ENCODE measurements around the gene POLR2E. TPM values are rescaled to one million over a fixed set of nuclear protein-coding genes. Genes with fewer than 3 reads are reported as not detected.

The POLR2E gene
- total RNA-seq: 100 to 1,000 TPM; 168 to 241 TPM

GRCh38 chr19:1094978-1095701 is at the start of gene POLR2E:
POLR2E (minus strand) TSS chr19:1095375; CDS start chr19:1095315, 60 bp downstream.
- ATAC-seq (peak; percentile 98), DNase-seq (ENCODE audit: low spot score) (peak; percentile 98)
- Mint-ChIP-seq H3K4me3 (peak within 1 kb of the TSS; percentile 87), H3K36me3 (peaks cover 5% of the 10 kb centered on the region), H3K27me3 (no peaks in the 10 kb centered on the region), H3K9me3 (no peaks in the 10 kb centered on the region), H3K4me1 (ENCODE audit: low read depth in 2 of 2) (peaks cover 34 to 44% of the 10 kb centered on the region in 2 donors), H3K27ac (peak within 1 kb of the TSS; percentile 74 to 88)

DNA sequence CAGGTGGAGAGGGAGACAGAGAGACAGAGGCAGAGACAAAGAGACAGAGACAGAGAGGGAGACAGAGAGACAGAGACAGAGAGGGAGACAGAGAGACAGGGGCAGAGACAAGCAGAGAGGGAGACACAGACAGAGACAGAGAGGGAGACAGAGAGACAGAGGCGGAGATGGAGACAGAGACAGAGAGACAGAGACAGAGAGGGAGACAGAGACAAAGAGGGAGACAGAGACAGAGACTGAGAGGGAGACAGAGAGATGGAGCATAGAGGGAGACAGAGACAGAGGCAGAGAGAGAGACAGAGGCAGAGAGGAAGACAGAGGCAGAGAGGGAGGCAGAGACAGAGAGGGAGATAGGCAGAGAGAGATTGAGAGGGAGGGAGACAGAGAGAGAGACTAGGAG is 49.6 kb upstream of the POLR2E start:
- Mint-ChIP-seq H3K27ac (peak overlapping the region in 1 of 2 donors; percentile 73), H3K36me3 (no peaks in the 10 kb centered on the region), H3K4me1 (ENCODE audit: low read depth in 2 of 2) (peaks cover 7 to 19% of the 10 kb centered on the region in 2 donors), H3K4me3 (no peak overlapping the region), H3K9me3 (peaks cover 4% of the 10 kb centered on the region), H3K27me3 (no peaks in the 10 kb centered on the region)
- DNase-seq (ENCODE audit: low spot score) (no peak), ATAC-seq (no peak)

DNA sequence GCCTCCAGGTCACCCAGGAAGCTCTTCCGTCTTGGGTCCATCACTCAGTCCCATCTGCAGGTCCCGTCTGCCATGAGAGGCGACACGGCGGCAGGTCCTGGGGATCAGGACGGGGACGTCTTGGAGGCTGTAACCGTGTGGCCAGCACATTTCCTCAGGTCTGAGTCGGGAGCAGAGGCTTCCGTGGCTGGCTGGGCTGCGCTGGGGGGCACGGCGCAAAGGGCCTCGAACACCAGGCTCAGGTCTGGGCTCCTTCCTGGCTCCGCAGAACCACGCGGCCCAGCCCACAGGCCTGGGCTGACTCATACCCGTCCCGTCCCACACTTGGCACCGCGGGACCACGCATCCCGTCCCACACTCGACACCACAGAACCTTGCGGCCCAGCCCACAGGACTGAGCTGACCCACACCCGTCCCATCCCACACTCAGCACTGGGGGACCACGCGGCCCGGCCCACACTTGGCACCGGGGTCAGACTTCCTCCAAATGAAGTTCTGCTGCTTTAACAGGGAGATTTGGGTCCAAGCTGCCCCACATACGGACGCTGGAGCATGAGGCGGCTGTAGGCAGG is 48.7 kb upstream of the POLR2E start:
- Mint-ChIP-seq H3K27me3 (no peaks in the 10 kb centered on the region), H3K4me1 (ENCODE audit: low read depth in 2 of 2) (peaks cover 7 to 22% of the 10 kb centered on the region in 2 donors), H3K4me3 (no peak overlapping the region), H3K36me3 (no peaks in the 10 kb centered on the region), H3K27ac (peak overlapping the region in 1 of 2 donors; percentile 73), H3K9me3 (peaks cover 4% of the 10 kb centered on the region)
- DNase-seq (ENCODE audit: low spot score) (no peak), ATAC-seq (no peak)

GRCh38 chr19:1141944-1142343 is 46.8 kb upstream of the POLR2E start:
- peaks cover 7 to 24% of the 10 kb centered on the region in 2 donors for H3K4me1 Mint-ChIP-seq (ENCODE audit: low read depth in 2 of 2)
- H3K4me3 Mint-ChIP-seq: no peak overlapping the region
- ATAC-seq (peak; percentile 53 to 62), DNase-seq (ENCODE audit: low spot score) (no peak)
- peaks cover 4% of the 10 kb centered on the region for H3K9me3 Mint-ChIP-seq
- H3K36me3 Mint-ChIP-seq: no peaks in the 10 kb centered on the region
- peak overlapping the region; percentile 3 to 28 for H3K27ac Mint-ChIP-seq
- no peaks in the 10 kb centered on the region for H3K27me3 Mint-ChIP-seq

DNA sequence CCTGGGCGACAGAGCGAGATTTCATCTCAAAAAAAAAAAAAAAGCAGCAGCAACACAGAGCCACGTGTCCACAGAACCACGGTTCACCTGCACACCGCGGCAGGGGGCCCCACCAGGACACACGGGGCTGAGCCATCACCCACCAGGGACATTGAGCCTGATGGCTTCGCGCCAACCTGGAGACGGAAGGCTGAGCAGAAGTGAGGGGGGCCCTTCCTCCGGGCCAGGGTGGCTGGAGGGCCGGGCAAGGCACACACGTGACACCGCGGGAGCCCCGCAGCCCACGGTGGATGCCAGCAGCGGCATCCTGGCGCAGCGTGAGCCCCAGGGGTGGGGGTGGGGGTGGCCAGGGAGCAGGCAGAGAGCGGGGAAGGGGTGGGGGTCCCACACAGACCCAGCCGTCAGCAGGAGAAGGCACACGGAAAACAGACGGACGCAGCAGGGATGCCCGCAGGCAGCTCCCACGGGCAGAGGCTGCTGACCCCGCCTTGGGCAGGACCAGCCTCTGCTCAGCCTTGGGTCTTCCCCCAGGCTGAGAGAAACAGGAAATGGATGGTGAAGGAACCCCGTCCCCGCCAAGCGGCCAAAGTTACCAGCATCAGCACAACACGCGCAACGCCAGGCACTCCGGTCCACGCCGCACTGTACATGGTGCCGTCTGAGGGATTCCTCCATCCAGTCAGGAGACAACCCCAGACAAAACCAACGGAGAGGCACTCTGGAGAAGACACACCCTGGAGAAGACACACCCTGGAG is 45.3 kb upstream of the POLR2E start:
- Mint-ChIP-seq H3K9me3 (peaks cover 4% of the 10 kb centered on the region), H3K4me1 (ENCODE audit: low read depth in 2 of 2) (peaks cover 12 to 27% of the 10 kb centered on the region in 2 donors), H3K36me3 (no peaks in the 10 kb centered on the region), H3K27ac (peak overlapping the region in 1 of 2 donors; percentile 45), H3K4me3 (no peak overlapping the region), H3K27me3 (no peaks in the 10 kb centered on the region)
- DNase-seq (ENCODE audit: low spot score) (no peak), ATAC-seq (no peak)

DNA sequence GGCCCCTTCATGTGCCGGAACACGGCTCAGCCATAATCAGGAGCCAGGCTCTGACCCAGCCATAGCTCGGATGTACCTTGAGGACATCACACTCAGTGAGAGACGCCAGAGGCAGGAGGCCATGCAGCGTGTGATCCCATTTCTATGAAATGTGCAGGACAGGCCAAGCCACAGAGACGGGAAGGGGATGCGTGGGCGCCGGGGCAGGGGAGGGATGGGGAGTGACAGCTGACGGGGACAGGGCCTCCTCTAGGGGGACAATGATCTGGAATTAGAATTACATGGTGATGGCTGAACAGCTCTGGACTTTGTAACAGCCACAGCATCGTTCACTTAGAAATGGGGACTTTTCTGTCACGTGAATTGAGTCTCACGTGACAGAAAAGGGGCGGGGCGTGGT is 44.0 kb upstream of the POLR2E start:
- DNase-seq (ENCODE audit: low spot score) (no peak), ATAC-seq (no peak)
- Mint-ChIP-seq H3K27me3 (no peaks in the 10 kb centered on the region), H3K36me3 (no peaks in the 10 kb centered on the region), H3K4me1 (ENCODE audit: low read depth in 2 of 2) (peaks cover 6 to 25% of the 10 kb centered on the region in 2 donors), H3K9me3 (peaks cover 4% of the 10 kb centered on the region), H3K27ac (peak overlapping the region in 1 of 2 donors; percentile 45), H3K4me3 (no peak overlapping the region)

- Mint-ChIP-seq H3K4me1 (ENCODE audit: low read depth in 2 of 2) (peaks cover 15 to 30% of the 10 kb centered on the region in 2 donors), H3K4me3 (no peak overlapping the region), H3K36me3 (no peaks in the 10 kb centered on the region), H3K27ac (no peak overlapping the region), H3K9me3 (peaks cover 4% of the 10 kb centered on the region), H3K27me3 (no peaks in the 10 kb centered on the region)
- DNase-seq (ENCODE audit: low spot score) (no peak), ATAC-seq (no peak)
These were observed 42.9 kb upstream of the POLR2E start for GRCh38 chr19:1138121-1138520.

GRCh38 chr19:1136621-1137317 is 41.6 kb upstream of the POLR2E start:
- Mint-ChIP-seq H3K4me1 (ENCODE audit: low read depth in 2 of 2) (peaks cover 15 to 28% of the 10 kb centered on the region in 2 donors), H3K9me3 (no peaks in the 10 kb centered on the region), H3K27ac (peak overlapping the region; percentile 86 to 88), H3K27me3 (no peaks in the 10 kb centered on the region), H3K36me3 (no peaks in the 10 kb centered on the region), H3K4me3 (peak overlapping the region; percentile 57)
- DNase-seq (ENCODE audit: low spot score) (no peak), ATAC-seq (no peak)

DNA sequence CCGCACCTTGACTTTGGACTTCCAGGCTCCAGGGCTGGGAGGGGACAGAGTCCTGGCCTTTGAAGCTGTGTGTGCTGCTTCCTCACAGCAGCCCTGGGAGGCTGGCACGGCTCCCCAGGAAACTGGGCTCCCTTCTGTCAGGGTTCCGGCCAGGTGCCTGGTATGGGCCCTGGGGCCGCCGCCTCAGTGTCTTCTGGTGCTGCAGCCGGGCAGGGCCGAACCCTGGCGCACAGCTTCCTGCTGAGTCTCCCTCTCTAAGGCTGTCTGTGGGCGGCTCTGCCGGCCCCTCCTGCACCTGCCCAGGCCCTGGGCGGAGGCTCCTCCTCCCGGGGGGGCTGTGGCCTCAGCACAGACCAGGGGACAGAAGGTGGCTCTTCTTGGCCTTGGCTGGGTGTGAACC is 41.0 kb upstream of the POLR2E start:
- Mint-ChIP-seq H3K36me3 (no peaks in the 10 kb centered on the region), H3K4me3 (peak overlapping the region; percentile 57), H3K27ac (peak overlapping the region; percentile 86 to 88), H3K9me3 (no peaks in the 10 kb centered on the region), H3K4me1 (ENCODE audit: low read depth in 2 of 2) (peaks cover 15 to 28% of the 10 kb centered on the region in 2 donors), H3K27me3 (no peaks in the 10 kb centered on the region)
- ATAC-seq: no peak
- DNase-seq (ENCODE audit: low spot score): peak; percentile 77

DNA sequence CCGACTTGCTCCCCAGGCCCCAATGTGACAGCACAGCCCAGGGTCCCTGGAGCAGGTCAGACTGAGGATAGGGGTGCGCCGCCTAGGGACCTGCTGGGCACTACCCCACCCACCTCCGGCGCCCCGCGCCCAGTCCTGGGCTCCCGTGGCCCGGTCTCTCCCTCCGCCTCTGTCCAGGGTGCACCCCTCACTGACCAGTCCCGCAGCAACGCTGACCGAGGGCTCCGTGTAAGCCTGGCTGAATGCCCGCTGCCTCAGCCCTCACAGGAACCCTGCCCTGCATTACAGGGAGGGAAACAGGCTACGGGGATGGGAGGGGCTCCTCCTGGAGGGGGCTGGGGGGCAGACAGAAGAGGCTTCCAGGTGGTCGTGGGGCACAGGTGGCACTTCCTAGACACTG is 40.3 kb upstream of the POLR2E start:
- H3K4me1 Mint-ChIP-seq (ENCODE audit: low read depth in 2 of 2): peaks cover 15 to 30% of the 10 kb centered on the region in 2 donors
- H3K36me3 Mint-ChIP-seq: no peaks in the 10 kb centered on the region
- H3K27ac Mint-ChIP-seq: peak overlapping the region; percentile 86 to 88
- H3K9me3 Mint-ChIP-seq: no peaks in the 10 kb centered on the region
- ATAC-seq (no peak), DNase-seq (ENCODE audit: low spot score) (no peak)
- no peak overlapping the region for H3K4me3 Mint-ChIP-seq
- no peaks in the 10 kb centered on the region for H3K27me3 Mint-ChIP-seq

GRCh38 chr19:1134431-1134830 is 39.3 kb upstream of the POLR2E start:
- Mint-ChIP-seq H3K27ac (peak overlapping the region; percentile 86 to 94), H3K27me3 (no peaks in the 10 kb centered on the region), H3K9me3 (no peaks in the 10 kb centered on the region), H3K4me3 (peak overlapping the region; percentile 85), H3K4me1 (ENCODE audit: low read depth in 2 of 2) (peaks cover 15 to 31% of the 10 kb centered on the region in 2 donors), H3K36me3 (no peaks in the 10 kb centered on the region)
- no peak for ATAC-seq
- no peak for DNase-seq (ENCODE audit: low spot score)

DNA sequence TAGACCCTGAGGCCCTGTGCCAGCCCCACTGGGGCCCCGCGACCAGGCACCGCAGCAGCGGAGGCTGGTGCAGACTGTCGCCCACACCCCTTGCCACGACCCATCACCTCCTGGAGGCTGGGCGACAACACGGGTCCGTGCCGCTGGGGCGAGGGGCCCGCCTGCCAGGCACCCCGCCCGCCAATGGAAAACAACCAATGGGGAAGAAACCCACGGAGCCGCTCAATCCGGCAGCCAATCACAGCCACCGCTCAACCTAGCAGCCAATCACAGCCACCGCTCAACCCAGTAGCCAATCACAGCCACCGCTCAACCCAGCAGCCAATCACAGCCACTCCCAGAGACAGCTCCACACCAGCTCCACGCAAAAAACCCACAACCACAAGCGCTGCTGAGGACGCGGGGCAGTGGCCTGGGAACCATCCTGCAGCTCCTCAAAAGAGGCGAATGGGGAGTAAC is 38.3 kb upstream of the POLR2E start:
- H3K27me3 Mint-ChIP-seq: no peaks in the 10 kb centered on the region
- peaks cover 15 to 30% of the 10 kb centered on the region in 2 donors for H3K4me1 Mint-ChIP-seq (ENCODE audit: low read depth in 2 of 2)
- peak overlapping the region; percentile 85 for H3K4me3 Mint-ChIP-seq
- H3K27ac Mint-ChIP-seq: peak overlapping the region; percentile 86 to 94
- H3K9me3 Mint-ChIP-seq: no peaks in the 10 kb centered on the region
- DNase-seq (ENCODE audit: low spot score): peak; percentile 93
- no peaks in the 10 kb centered on the region for H3K36me3 Mint-ChIP-seq
- ATAC-seq: peak; percentile 75 to 76
